ENCODE results near the gene SRXN1. TPM values are rescaled to one million over a fixed set of nuclear protein-coding genes. Genes with fewer than 3 reads are reported as not detected.

The SRXN1 gene
- total RNA-seq, 1 donor = 65.1 TPM

DNA sequence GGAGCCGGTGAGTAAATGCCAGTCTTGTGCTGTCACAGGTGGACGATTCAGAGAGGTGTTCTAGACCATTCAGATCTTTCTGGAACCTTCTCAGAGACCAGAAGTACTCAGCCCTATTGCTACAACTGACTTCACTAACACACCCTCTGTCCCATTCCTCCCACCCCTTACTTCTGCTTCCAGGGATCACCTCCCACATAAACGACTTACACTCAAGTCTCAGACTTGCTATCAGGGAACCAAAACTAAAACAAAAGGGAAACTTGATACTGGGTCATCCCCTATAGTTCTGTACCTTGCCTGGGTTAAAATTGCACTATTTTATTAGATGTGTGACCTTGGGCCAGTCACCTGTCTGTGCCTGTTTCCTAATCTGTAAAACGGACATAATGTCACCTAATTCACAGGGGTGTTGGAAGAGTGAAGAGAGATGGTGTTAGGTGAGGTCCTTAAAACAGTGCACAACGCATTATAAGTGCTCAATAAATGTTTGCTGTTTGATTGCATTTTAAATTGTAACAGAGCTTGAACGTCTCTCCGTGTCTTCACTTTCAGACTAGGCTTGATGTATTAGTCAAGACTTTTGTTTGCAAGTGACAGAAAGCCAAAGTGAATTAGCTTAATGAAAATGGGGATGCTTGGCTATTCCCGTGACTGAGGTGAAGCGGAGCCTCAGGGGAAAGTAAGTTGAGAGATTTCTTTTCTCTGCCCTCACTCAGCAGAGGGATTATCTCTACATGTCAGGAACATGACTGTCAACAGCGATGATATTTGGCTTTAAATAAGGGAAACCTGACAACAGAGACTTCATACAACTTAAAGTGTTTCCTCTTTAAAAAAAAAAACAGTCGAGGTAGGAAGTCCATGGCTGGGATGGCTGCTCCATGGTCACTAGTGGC lies 3.0 kb upstream of the SRXN1 start:
- Histone ChIP-seq H3K27me3 (ENCODE audit: insufficient read depth, low read length) (peaks cover under 1% of the 10 kb centered on the region), H4K20me1 (ENCODE audit: insufficient read depth, low read length) (peaks cover 15% of the 10 kb centered on the region), H3K4me3 (ENCODE audit: insufficient read depth, low read length) (no peak overlapping the region), H3K36me3 (ENCODE audit: insufficient read depth, low read length) (peaks cover under 1% of the 10 kb centered on the region), H2AFZ (ENCODE audit: low read length) (no peak overlapping the region), H3K4me1 (ENCODE audit: insufficient read depth, low read length) (peaks cover 29% of the 10 kb centered on the region), H3K4me2 (ENCODE audit: insufficient read depth, low read length) (no peak overlapping the region), H3K27ac (ENCODE audit: low read depth, low read length) (no peak overlapping the region), H3K79me2 (ENCODE audit: insufficient read depth, low read length) (peaks cover 26% of the 10 kb centered on the region), H3K9me3 (ENCODE audit: low read depth, low read length) (no peaks in the 10 kb centered on the region)
- DNase-seq (ENCODE audit: insufficient read length, low spot score, missing footprints) = peak; percentile 62
- TF ChIP-seq, protein P1, sequence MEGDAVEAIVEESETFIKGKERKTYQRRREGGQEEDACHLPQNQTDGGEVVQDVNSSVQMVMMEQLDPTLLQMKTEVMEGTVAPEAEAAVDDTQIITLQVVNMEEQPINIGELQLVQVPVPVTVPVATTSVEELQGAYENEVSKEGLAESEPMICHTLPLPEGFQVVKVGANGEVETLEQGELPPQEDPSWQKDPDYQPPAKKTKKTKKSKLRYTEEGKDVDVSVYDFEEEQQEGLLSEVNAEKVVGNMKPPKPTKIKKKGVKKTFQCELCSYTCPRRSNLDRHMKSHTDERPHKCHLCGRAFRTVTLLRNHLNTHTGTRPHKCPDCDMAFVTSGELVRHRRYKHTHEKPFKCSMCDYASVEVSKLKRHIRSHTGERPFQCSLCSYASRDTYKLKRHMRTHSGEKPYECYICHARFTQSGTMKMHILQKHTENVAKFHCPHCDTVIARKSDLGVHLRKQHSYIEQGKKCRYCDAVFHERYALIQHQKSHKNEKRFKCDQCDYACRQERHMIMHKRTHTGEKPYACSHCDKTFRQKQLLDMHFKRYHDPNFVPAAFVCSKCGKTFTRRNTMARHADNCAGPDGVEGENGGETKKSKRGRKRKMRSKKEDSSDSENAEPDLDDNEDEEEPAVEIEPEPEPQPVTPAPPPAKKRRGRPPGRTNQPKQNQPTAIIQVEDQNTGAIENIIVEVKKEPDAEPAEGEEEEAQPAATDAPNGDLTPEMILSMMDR (IDR thresholded peaks at IDR 0.05; ENCODE audit: extremely low read depth, low read depth, low read length) = no peak

DNA sequence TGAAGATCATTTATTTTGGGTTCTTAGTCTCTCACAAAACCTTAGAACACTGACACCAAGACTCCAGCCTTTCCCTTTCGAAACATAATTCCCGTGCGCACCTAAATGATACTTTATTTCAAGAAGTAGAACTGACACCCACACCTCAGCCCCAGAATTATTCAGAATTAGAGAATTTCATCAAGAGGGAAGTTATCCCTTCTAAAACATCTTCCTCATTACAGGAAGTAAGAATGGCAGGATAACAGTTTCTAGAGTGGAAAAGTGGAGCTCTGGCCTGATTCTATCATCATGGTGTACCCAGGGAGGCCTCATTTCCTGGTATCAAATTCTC lies 1.4 kb upstream of the SRXN1 start:
- Histone ChIP-seq H3K4me3 (ENCODE audit: insufficient read depth, low read length) (no peak overlapping the region), H2AFZ (ENCODE audit: low read length) (no peak overlapping the region), H3K4me1 (ENCODE audit: insufficient read depth, low read length) (peaks cover 26% of the 10 kb centered on the region), H3K27me3 (ENCODE audit: insufficient read depth, low read length) (no peaks in the 10 kb centered on the region), H3K4me2 (ENCODE audit: insufficient read depth, low read length) (no peak overlapping the region), H3K27ac (ENCODE audit: low read depth, low read length) (no peak overlapping the region), H3K36me3 (ENCODE audit: insufficient read depth, low read length) (peaks cover 13% of the 10 kb centered on the region), H4K20me1 (ENCODE audit: insufficient read depth, low read length) (peaks cover 24% of the 10 kb centered on the region), H3K9me3 (ENCODE audit: low read depth, low read length) (no peaks in the 10 kb centered on the region), H3K79me2 (ENCODE audit: insufficient read depth, low read length) (peaks cover 40% of the 10 kb centered on the region)
- DNase-seq (ENCODE audit: insufficient read length, low spot score, missing footprints) = peak; percentile 43
- TF ChIP-seq, protein P1 (IDR thresholded peaks at IDR 0.05; ENCODE audit: extremely low read depth, low read depth, low read length) = no peak

DNA sequence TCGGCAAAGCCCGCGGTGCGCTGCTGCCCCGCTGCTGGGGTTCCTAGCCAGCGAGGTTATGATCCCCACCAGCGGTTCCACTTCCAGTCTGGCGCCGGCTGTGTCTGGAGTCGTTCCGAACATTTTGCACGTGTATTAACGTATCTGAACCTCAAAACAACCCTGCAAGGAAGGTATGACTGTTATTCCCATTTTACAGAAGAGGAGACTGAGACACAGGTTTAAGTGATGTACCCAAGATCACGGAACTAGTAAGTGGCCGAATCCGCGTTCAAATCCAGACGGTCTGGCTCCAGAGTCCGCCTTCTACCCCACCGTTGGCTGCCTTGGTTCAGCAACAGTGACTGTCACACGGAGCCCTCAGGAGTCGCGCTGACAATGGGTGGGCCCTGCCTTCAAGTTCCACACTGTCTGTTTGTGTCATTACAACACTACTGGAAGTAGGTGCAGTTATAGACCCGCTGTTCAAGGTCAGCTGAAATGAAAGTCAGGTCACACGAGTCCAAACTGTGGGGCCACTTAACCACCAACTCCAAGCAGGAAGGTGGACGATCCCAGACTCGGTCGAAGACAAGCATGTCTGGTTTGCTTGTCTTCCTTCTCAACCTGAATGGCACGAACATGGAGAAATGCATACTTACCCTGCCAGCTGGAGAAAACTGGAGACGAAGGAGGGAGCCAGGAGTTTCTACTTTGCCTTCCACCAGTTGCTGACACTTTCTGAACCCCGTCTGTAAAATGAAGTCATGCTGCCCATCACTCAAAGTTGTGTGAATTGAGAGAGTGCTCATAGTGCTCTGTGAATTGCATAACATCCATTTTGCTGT lies 803 bp upstream of the SRXN1 start:
- Histone ChIP-seq H3K27ac (ENCODE audit: low read depth, low read length) (peak overlapping the region; percentile 86), H4K20me1 (ENCODE audit: insufficient read depth, low read length) (peaks cover 28% of the 10 kb centered on the region), H3K4me3 (ENCODE audit: insufficient read depth, low read length) (peak overlapping the region; percentile 95), H3K9me3 (ENCODE audit: low read depth, low read length) (no peaks in the 10 kb centered on the region), H3K4me2 (ENCODE audit: insufficient read depth, low read length) (peak overlapping the region; percentile 87), H3K36me3 (ENCODE audit: insufficient read depth, low read length) (peaks cover 17% of the 10 kb centered on the region), H2AFZ (ENCODE audit: low read length) (peak overlapping the region; percentile 71), H3K4me1 (ENCODE audit: insufficient read depth, low read length) (peaks cover 23% of the 10 kb centered on the region), H3K27me3 (ENCODE audit: insufficient read depth, low read length) (no peaks in the 10 kb centered on the region), H3K79me2 (ENCODE audit: insufficient read depth, low read length) (peaks cover 44% of the 10 kb centered on the region)
- TF ChIP-seq, protein P1 (IDR thresholded peaks at IDR 0.05; ENCODE audit: extremely low read depth, low read depth, low read length) = no peak
- DNase-seq (ENCODE audit: insufficient read length, low spot score, missing footprints) = peak; percentile 64

Data from osteoblast (primary cell).